Common myeloid progenitor, CD34-positive (primary cell): ENCODE results near the gene PCSK4.

ENCODE experiments used
- CTCF ChIA-PET: fragments of 350-600 bp; sonication (Branson Sonifier 250); formaldehyde crosslinking; loops from one replicate; lab custom pipeline; 2021; ENCODE audit warnings: antibody characterized with exemption; lab: Charles Lee
- POLR2A ChIA-PET: fragments of 350-600 bp; sonication (Branson Sonifier 250); formaldehyde crosslinking; loops from one replicate; lab custom pipeline; 2021; ENCODE audit warnings: antibody characterized with exemption; lab: Charles Lee
- DNase-seq, 3 donors: peaks; one replicate each; pipeline versions ENCODE4 v3.0.0 to v3.0.0-alpha.2; 2013
- H3K27ac ChIP-seq, 2 experiments: 1 replicate in 1 of 2; 2 replicates in 1 of 2; pipeline ENCODE4 v1.7.0; 2013; ENCODE audit warnings: inconsistent platforms in 2 of 2, low read length in 2 of 2, mild to moderate bottlenecking in 2 of 2, low read depth in 1 of 2, moderate library complexity in 1 of 2; ENCODE audit not compliant: severe bottlenecking in 2 of 2, insufficient read depth in 1 of 2, poor library complexity in 1 of 2
- H3K27me3 ChIP-seq, 5 experiments: replicated peaks in 2 of 5; 1 replicate in 3 of 5; 2 replicates in 2 of 5; pipeline versions ENCODE4 v1.6.1 to v1.7.0; 2013; ENCODE audit warnings: low read length in 4 of 5, mild to moderate bottlenecking in 2 of 5, moderate library complexity in 2 of 5, inconsistent platforms in 1 of 5; ENCODE audit not compliant: insufficient read depth in 5 of 5, control insufficient read depth in 4 of 5
- H3K36me3 ChIP-seq, 4 experiments: 1 replicate in 2 of 4; 2 replicates in 2 of 4; pipeline versions ENCODE4 v1.6.1 to v1.7.0; 2013; ENCODE audit warnings: low read length in 3 of 4, control low read depth in 1 of 4, mild to moderate bottlenecking in 1 of 4; ENCODE audit not compliant: control insufficient read depth in 4 of 4, insufficient read depth in 4 of 4
- H3K4me1 ChIP-seq, 4 experiments: 1 replicate in 3 of 4; 2 replicates in 1 of 4; pipeline versions ENCODE4 v1.6.1 to v1.7.1; 2013; ENCODE audit warnings: low read length in 3 of 4, mild to moderate bottlenecking in 3 of 4, control low read depth in 1 of 4, inconsistent platforms in 1 of 4, moderate library complexity in 1 of 4; ENCODE audit not compliant: control insufficient read depth in 4 of 4, insufficient read depth in 4 of 4; ENCODE audit errors: control extremely low read depth in 1 of 4
- H3K4me3 ChIP-seq, 7 experiments: 1 replicate in 4 of 7; 2 replicates in 3 of 7; pipeline versions ENCODE4 v1.5.1 to v1.7.0; 2013; ENCODE audit warnings: mild to moderate bottlenecking in 7 of 7, low read length in 6 of 7, moderate library complexity in 6 of 7, inconsistent platforms in 2 of 7, low read depth in 2 of 7, control low read depth in 1 of 7; ENCODE audit not compliant: insufficient read depth in 4 of 7, control insufficient read depth in 1 of 7; ENCODE audit errors: extremely low read depth in 1 of 7
- H3K9me3 ChIP-seq, 5 experiments: 1 replicate in 4 of 5; 2 replicates in 1 of 5; pipeline versions ENCODE4 v1.6.1 to v1.7.1; 2013; ENCODE audit warnings: low read length in 4 of 5, mild to moderate bottlenecking in 2 of 5, inconsistent platforms in 1 of 5, low read depth in 1 of 5, moderate library complexity in 1 of 5; ENCODE audit not compliant: control insufficient read depth in 4 of 5, insufficient read depth in 2 of 5; ENCODE audit errors: control extremely low read depth in 1 of 5
- WGBS: methylation state at CpG from one replicate; pipeline ENCODE4 v1.1.5; 2013; ENCODE audit not compliant: insufficient coverage; 5-methylcytosine and 5-hydroxymethylcytosine counted together

Gene PCSK4

GRCh38 chr19:1473085-1473851 lies 16.9 kb downstream of the PCSK4 start:
- Histone ChIP-seq H3K36me3 (peaks cover 0 to 22% (median 4%) of the 10 kb centered on the region in 4 experiments), H3K4me1 (peaks cover 0 to 41% (median 32%) of the 10 kb centered on the region in 4 experiments), H3K27me3 (peaks cover 0 to 61% (median 20%) of the 10 kb centered on the region in 5 experiments), H3K4me3 (no peak overlapping the region), H3K27ac (no peak overlapping the region), H3K9me3 (no peaks in the 10 kb centered on the region)
- ChIA-PET POLR2A (interaction anchor here (0.6 kb wide), 1 partner anchor 22 kb away, joined by 3 read pairs; no protein-coding TSS in a partner anchor), CTCF (interaction anchor here (0.9 to 2.5 kb wide), 2 partner anchors 16 to 37 kb away, joined by 3 to 6 read pairs; no protein-coding TSS in a partner anchor)
- WGBS, result 87% methylated on average over 12 of the region's 20 CpGs
- no peak for DNase-seq

GRCh38 chr19:1472231-1473084 lies 17.7 kb downstream of the PCSK4 start:
- ChIA-PET CTCF (interaction anchor here (0.6 to 2.5 kb wide), 9 partner anchors 15 to 788 kb away, joined by 3 to 6 read pairs (median 4); partner anchors contain the start of gene PCSK4), POLR2A (interaction anchor here (0.5 kb wide), 1 partner anchor 26 kb away, joined by 3 read pairs; no protein-coding TSS in a partner anchor)
- no peak for DNase-seq
- no peak overlapping the region for H3K4me3 ChIP-seq
- no peak overlapping the region for H3K27ac ChIP-seq
- no peaks in the 10 kb centered on the region for H3K9me3 ChIP-seq
- H3K36me3 ChIP-seq, result peaks cover 0 to 22% (median 4%) of the 10 kb centered on the region in 4 experiments
- H3K4me1 ChIP-seq, result peaks cover 0 to 46% (median 37%) of the 10 kb centered on the region in 4 experiments
- 67% methylated on average over 29 of the region's 44 CpGs for WGBS
- H3K27me3 ChIP-seq, result peaks cover 0 to 69% (median 20%) of the 10 kb centered on the region in 5 experiments

DNA sequence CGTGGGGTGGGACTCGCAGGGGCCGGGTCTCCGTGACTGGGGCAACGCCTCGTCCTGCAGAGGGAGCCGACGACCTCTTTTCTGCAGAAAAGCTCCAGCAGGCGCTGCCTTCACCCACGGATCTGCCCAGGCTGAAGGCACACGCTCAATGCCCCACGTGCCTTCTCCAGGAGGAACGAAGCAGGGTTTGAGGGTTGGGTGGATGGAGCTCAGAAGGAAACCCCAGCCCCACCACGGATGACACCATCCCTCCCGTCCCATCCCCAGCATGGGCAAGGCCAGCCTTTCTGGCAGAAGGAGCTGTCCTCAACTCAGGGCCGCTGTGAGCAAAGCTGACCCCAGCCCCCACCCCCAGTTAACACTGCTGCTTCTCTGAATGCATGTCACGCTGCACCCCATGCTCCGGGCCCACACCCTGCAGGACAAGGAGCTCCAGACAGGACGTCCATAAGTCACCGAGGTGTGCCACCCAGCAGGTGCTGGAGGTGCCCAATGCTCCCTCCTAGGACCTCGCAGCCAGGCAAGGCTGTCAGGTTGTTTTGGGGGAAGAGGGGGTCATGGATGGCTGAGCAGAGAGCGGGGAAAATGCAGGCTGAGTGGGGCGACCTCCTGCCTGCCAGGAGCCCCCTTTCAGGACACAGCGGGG lies 18.5 kb downstream of the PCSK4 start:
- H3K36me3 ChIP-seq, result peaks cover 0 to 18% (median 4%) of the 10 kb centered on the region in 4 experiments
- no peak overlapping the region for H3K4me3 ChIP-seq
- H3K27me3 ChIP-seq, result peaks cover 0 to 78% (median 24%) of the 10 kb centered on the region in 5 experiments
- 25% methylated on average over 19 of the region's 24 CpGs for WGBS
- CTCF ChIA-PET, result interaction anchor here (0.6 to 2.5 kb wide), 11 partner anchors 10 to 789 kb away, joined by 3 to 7 read pairs (median 4); partner anchors contain the start of gene PCSK4
- no peak overlapping the region for H3K27ac ChIP-seq
- POLR2A ChIA-PET, result interaction anchor here (0.5 kb wide), 1 partner anchor 25 kb away, joined by 3 read pairs; no protein-coding TSS in a partner anchor
- H3K4me1 ChIP-seq, result peaks cover 0 to 53% (median 41%) of the 10 kb centered on the region in 4 experiments
- peak in 1 of 3 donors; percentile 32 for DNase-seq
- no peaks in the 10 kb centered on the region for H3K9me3 ChIP-seq

DNA sequence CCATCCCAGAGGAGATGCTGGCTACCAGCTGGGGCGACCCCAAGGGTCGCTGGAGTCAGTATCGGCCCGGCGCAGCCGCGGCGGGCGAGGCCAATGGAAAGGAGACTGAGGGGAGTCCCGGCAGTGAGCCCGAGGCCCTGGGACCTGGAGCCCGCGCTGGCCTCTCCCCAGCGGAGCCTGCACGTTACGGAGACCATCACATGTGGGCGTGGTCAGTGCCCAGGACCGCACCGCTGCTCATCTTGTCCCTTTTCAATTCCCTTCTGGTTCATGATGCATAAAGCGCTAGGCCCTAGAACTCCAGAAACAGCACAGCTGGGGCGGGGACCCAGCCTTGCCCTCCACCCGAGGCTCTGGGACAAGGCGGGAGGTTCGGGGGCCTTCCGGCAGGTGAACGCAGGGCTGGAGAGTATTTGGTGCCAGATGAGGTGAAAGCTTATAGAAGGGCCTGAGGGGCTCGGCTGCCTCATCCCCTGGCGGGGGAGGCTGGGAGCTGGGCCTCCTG lies 19.1 kb downstream of the PCSK4 start:
- no peak for DNase-seq
- H3K4me3 ChIP-seq, result peak overlapping the region in 4 of 7 experiments; percentile 7 to 37 (median 28)
- peaks cover 0 to 15% (median 2%) of the 10 kb centered on the region in 4 experiments for H3K36me3 ChIP-seq
- ChIA-PET CTCF (interaction anchor here (0.9 to 2.2 kb wide), 10 partner anchors 11 to 75 kb away, joined by 3 to 7 read pairs (median 4); partner anchors contain the start of gene PCSK4), POLR2A (no interaction called here)
- 5% methylated on average over 23 of the region's 28 CpGs for WGBS
- H3K27me3 ChIP-seq, result peaks cover 0 to 83% (median 29%) of the 10 kb centered on the region in 5 experiments
- peaks cover 0 to 58% (median 41%) of the 10 kb centered on the region in 4 experiments for H3K4me1 ChIP-seq
- H3K9me3 ChIP-seq, result no peaks in the 10 kb centered on the region
- no peak overlapping the region for H3K27ac ChIP-seq

DNA sequence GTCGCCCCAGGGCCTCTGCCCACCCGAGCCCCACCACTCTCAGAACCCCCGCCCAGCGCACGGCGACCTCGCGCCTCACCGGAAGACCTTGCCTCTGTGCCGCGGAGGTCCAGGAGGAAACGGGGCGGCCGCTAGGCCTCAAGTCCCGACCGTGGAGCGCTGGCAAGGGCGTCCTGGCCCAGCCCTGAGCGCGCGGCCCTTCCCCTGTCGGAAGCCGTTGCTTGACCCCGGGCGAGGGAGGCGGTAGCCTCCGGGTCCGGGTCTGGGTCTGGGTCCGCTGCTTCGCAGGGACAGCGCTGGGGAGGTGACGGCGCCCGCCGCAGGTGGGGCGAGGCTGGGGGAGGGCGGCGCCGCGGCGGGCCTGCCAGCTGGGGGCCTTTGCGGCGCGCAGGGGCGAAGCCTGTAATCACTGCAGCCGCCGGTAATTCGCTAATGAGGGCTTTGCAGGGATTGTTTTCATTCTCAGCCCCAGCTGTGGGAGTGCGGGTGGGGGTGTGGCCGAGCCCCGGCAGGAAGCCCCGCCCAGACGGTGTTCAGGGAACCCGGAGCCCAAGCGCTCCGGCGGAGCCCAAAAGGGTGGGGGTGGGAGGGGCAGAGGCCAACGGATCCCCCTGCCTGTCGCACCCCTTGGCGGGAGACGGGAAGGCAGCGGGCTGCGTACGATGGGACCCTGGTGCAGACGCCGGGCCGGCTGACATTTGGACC lies 19.7 kb downstream of the PCSK4 start:
- H3K27me3 ChIP-seq, result peaks cover 0 to 89% (median 33%) of the 10 kb centered on the region in 5 experiments
- CTCF ChIA-PET, result interaction anchor here (0.9 to 2.2 kb wide), 6 partner anchors 12 to 26 kb away, joined by 3 to 7 read pairs (median 5); partner anchors contain the start of gene PCSK4

GRCh38 chr19:1470055-1470304 lies 20.2 kb downstream of the PCSK4 start:
- CTCF ChIA-PET, result interaction anchor here (0.9 to 2.2 kb wide), 3 partner anchors 12 to 17 kb away, joined by 3 to 6 read pairs (median 3); no protein-coding TSS in a partner anchor
- POLR2A ChIA-PET, result no interaction called here
- Histone ChIP-seq H3K4me1 (peaks cover 0 to 66% (median 45%) of the 10 kb centered on the region in 4 experiments), H3K27me3 (peaks cover 0 to 94% (median 33%) of the 10 kb centered on the region in 5 experiments), H3K4me3 (peak overlapping the region in 3 of 7 experiments; percentile 16 to 50 (median 24)), H3K27ac (no peak overlapping the region), H3K36me3 (peaks cover 0 to 10% (median 2%) of the 10 kb centered on the region in 4 experiments), H3K9me3 (no peaks in the 10 kb centered on the region)
- no peak for DNase-seq
- WGBS, result 4% methylated on average over 18 of the region's 22 CpGs

More for the DNA sequence above, 19.7 kb downstream of the PCSK4 start:
- H3K4me3 ChIP-seq, result peak overlapping the region in 4 of 7 experiments; percentile 24 to 43 (median 32)
- peaks cover 0 to 12% (median 2%) of the 10 kb centered on the region in 4 experiments for H3K36me3 ChIP-seq
- DNase-seq, result peak in 2 of 3 donors; percentile 41 to 44
- H3K4me1 ChIP-seq, result peaks cover 0 to 64% (median 44%) of the 10 kb centered on the region in 4 experiments
- H3K9me3 ChIP-seq, result no peaks in the 10 kb centered on the region
- POLR2A ChIA-PET, result no interaction called here
- H3K27ac ChIP-seq, result no peak overlapping the region
- WGBS, result under 1% methylated on average over 49 of the region's 67 CpGs
